K562 (cell line): ENCODE results near the gene PHF21A. TPM values are rescaled to one million over a fixed set of nuclear protein-coding genes. Genes with fewer than 3 reads are reported as not detected.

ENCODE experiments used
- CCNT2 ChIP-seq: IDR thresholded peaks from 2 replicates; pipeline ENCODE4 v1.6.1; 2011; ENCODE audit warnings: borderline replicate concordance, low read depth, mild to moderate bottlenecking, moderate library complexity, mixed read lengths, low read length; ENCODE audit not compliant: insufficient read length; ENCODE audit errors: extremely low read depth
- DEAF1 ChIP-seq: fragments of 450-650 bp; formaldehyde crosslinking; IDR thresholded peaks from 2 replicates; pipeline ENCODE4 v1.4.0; 2020; ENCODE audit warnings: mild to moderate bottlenecking, moderate library complexity
- GABPB2 ChIP-seq: fragments of 250-450 bp; sonication (Bioruptor Pico); conservative IDR thresholded peaks from 2 replicates; pipeline ENCODE4 v1.5.1; 2021; ENCODE audit warnings: mild to moderate bottlenecking
- MAFF ChIP-seq: IDR thresholded peaks from 2 replicates; pipeline ENCODE4 v1.6.1; 2012; ENCODE audit warnings: low read length, improper control_type of control experiment
- MBD1 ChIP-seq: fragments of 250-450 bp; sonication (Bioruptor Pico); IDR thresholded peaks from 2 replicates; pipeline ENCODE4 v1.8.0; 2022; ENCODE audit warnings: inconsistent platforms
- PHF20 ChIP-seq: fragments of 450-650 bp; IDR thresholded peaks from 2 replicates; pipeline ENCODE4 v1.6.1; 2018; ENCODE audit not compliant: partially characterized antibody
- SIRT6 ChIP-seq: IDR thresholded peaks from one replicate; pipeline ENCODE4 v1.6.1; 2012; ENCODE audit warnings: low read depth, mild to moderate bottlenecking, control low read depth, inconsistent platforms, low read length, moderate library complexity
- SMARCB1 ChIP-seq: IDR thresholded peaks from 2 replicates; pipeline ENCODE4 v1.6.1; 2011; ENCODE audit warnings: improper control_type of control experiment, low read depth; ENCODE audit not compliant: insufficient read length
- SMARCE1 ChIP-seq: fragments of 450-650 bp; IDR thresholded peaks from 2 replicates; pipeline ENCODE4 v1.7.1; 2016; ENCODE audit warnings: mild to moderate bottlenecking
- TBP ChIP-seq: optimal IDR thresholded peaks from 2 replicates; pipeline ENCODE3; 2011; ENCODE audit warnings: low read depth, low read length, improper control_type of control experiment
- XRCC3 ChIP-seq: fragments of 450-650 bp; IDR thresholded peaks from 2 replicates; pipeline ENCODE4 v1.6.1; 2017; ENCODE audit warnings: mild to moderate bottlenecking, moderate library complexity
- ZFP1 ChIP-seq: fragments of 450-650 bp; formaldehyde crosslinking; IDR thresholded peaks from 2 replicates; pipeline ENCODE4 v1.4.0; 2020; ENCODE audit warnings: mild to moderate bottlenecking, mixed read lengths
- ZNF436 ChIP-seq: fragments of 250-450, 450-650 bp; sonication (Bioruptor Pico); formaldehyde crosslinking; IDR thresholded peaks from 2 replicates; pipeline ENCODE4 v1.7.0; 2020; ENCODE audit warnings: mild to moderate bottlenecking
- polyA plus RNA-seq, 8 experiments: library from polyadenylated mRNA; depleted of rRNA in 4 of 8; stranded (reverse) in 5 of 8; unstranded in 3 of 8; fragments of >200 nt; fragmentation: Nextera tagmentation in 2 of 8; fragmentation: Illumina TruSeq in 1 of 8; extraction: Ambion mirVana in 2 of 8; extraction: Trizol in 1 of 8; gene quantifications; 2 replicates each; pipeline versions ENCODE4 v1.2.1 to v1.2.3, GENCODE V29; 2011 to 2014; ENCODE audit warnings: inconsistent platforms in 1 of 8, missing spikeins in 1 of 8
- total RNA-seq, 7 experiments: library from RNA; depleted of rRNA in 6 of 7; stranded (reverse); fragments of >200 nt in 6 of 7; fragmentation: Illumina TruSeq in 2 of 7; extraction: Trizol in 2 of 7; gene quantifications; 2 replicates each; pipeline versions ENCODE4 v1.2.1 to v1.2.3, GENCODE V29; 2011 to 2021; ENCODE audit warnings: low replicate concordance in 1 of 7
- TF ChIP-seq, protein P1 (sequence below): IDR thresholded peaks from 2 replicates; pipeline ENCODE4 v1.6.1; 2014; ENCODE audit warnings: antibody characterized with exemption

PHF21A gene
- total and polyA plus RNA-seq, 9 of the 15 experiments (the other 6 are each of a cell fraction or from before 2014, with no cell fraction given), result 1.5 to 32.4 (median 10.7) TPM

- TF ChIP-seq MBD1 (no peak), CCNT2 (no peak), SIRT6 (no peak), DEAF1 (CRISPR knock-in tag) (no peak), PHF20 (no peak), XRCC3 (no peak), MAFF (no peak), ZFP1 (CRISPR knock-in tag) (no peak), SMARCE1 (0 out of 2 replicates have a peak, but pooled peaks have one; percentile 46), ZNF436 (CRISPR knock-in tag) (no peak), TBP (no peak), GABPB2 (no peak), SMARCB1 (no peak)
- TF ChIP-seq, protein P1, sequence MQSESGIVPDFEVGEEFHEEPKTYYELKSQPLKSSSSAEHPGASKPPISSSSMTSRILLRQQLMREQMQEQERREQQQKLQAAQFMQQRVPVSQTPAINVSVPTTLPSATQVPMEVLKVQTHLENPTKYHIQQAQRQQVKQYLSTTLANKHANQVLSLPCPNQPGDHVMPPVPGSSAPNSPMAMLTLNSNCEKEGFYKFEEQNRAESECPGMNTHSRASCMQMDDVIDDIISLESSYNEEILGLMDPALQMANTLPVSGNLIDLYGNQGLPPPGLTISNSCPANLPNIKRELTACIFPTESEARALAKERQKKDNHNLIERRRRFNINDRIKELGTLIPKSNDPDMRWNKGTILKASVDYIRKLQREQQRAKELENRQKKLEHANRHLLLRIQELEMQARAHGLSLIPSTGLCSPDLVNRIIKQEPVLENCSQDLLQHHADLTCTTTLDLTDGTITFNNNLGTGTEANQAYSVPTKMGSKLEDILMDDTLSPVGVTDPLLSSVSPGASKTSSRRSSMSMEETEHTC, result no peak
Measured at GRCh38 chr11:46120346-46121300, 631 bp downstream of the PHF21A start (continued).
